HT-29 (cell line): ENCODE data around the gene HOXB13. TPM values are rescaled to one million over a fixed set of nuclear protein-coding genes. Genes with fewer than 3 reads are reported as not detected.

Source experiments
- DNase-seq: peaks from one replicate; pipeline ENCODE4 v3.0.0-alpha.2; 2015; ENCODE audit warnings: low spot score
- total RNA-seq: library from RNA; depleted of rRNA; stranded (reverse); fragments of >200 nt; shearing (Covaris generic); gene quantifications from 2 replicates; pipeline ENCODE4 v1.2.3, GENCODE V29; 2014

HOXB13 gene
- total RNA-seq, 1 experiment from 2014 or later, result 5.3 TPM

DNA sequence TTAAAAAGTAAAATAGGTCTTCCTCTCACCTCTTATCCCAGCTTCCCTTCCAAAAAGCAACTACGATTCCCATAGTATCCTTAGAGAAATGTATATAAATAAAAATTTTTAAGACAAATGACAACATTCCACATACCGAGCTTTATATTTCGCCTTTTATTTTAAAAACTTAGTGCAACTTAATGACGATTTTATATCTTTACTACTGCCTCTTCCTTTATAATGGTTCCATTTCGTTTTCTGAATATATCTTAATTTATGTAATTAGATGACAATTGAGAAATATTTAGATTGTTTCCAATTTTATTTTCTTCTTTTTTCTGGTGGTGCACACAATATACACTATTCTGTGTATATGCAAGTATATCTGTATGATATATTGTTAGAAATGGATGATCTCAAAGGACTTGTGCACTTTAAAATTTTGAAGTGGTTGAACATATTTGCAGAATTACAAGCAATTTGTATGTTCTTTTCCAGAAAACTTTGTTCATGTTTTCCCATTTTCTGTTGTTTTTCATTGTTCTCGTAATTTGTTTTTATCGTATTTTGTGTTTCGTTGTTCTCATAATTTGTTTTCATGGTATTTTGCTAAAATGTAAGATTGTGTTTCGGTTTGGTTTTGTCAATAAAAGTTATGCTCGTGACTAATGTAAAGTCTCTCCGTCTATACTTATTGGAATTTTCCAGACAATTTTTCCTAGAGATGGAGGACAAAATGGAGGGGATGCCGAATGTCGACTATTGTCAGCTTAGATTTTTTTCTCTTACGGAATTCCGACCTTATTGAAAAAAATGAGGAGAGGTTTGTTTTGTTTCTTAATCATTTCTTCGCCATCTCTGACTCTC, 20.4 kb upstream of the HOXB13 start:
- DNase-seq, result no peak

- no peak for DNase-seq
Measured at GRCh38 chr17:48747445-48748363, 19.2 kb upstream of the HOXB13 start.

GRCh38 chr17:48746916-48747444, 18.4 kb upstream of the HOXB13 start:
- DNase-seq, result no peak

DNA sequence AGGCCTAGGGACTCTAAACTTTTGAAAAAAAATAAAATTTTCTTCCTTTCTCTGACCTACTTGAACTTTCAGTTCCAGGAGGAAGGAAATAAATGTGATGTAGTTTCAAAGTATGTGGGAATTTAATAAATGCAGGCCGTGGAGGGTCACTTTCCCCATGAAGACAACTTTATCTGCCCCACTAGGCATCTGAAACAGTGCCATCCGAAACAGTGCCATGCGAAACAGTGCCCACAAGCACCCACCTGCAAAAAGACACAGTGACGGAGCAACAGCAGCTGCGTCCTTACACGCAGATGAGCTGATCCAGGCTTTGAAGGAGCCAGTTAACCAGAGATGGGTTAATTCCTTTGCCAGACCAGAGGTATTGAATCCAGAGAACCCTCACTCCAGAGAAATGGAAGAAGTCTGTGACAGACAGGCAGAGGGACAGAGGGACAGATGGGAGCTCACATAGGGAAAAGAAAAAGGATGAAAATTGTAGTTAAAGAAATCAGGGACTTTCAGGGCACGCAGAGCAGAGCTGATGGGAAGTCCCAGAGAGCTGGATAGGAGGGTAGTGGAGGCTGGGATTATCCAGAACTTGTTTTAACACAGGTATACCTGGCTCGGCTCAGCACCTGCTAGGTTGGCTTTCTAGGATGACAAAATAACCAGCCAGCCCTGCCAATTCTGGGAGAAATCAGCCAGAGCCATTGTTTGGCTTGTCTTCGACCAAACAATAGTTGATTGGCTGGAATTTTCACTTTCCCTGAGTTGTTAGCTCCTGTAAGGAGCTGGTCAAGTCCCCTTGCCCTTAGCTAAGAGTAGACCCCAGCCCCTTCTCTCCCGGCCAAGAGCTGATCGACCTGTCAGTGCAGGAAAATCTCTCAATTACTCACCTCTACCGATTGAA, 17.1 kb upstream of the HOXB13 start:
- no peak for DNase-seq

DNA sequence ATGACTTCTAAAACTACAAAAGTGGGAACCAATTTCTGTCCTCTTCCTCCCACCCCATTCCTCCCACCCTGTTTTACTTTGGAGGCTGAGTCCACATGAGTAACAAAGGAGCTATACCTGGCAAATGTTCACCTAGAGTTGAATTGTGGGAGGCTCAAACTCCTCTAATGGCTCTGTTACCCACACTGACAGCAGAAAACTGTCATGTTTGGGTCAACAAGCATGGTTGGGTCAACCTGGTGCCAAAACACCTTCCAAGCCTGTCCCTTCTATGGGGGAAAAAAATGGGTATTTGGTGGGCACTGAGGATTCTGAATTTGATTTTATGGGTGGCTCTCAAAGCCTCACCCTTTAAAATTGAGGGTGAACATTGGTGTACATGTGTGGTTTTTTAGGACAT, 12.0 kb upstream of the HOXB13 start:
- DNase-seq, result no peak

- DNase-seq, result no peak
Measured at GRCh38 chr17:48738803-48739526, 10.4 kb upstream of the HOXB13 start.

- no peak for DNase-seq
Measured at GRCh38 chr17:48738424-48738802, 9.9 kb upstream of the HOXB13 start.

- DNase-seq, result no peak
Measured at GRCh38 chr17:48737330-48738043, 8.9 kb upstream of the HOXB13 start.

GRCh38 chr17:48735062-48735351, 6.5 kb upstream of the HOXB13 start:
- DNase-seq, result no peak

DNA sequence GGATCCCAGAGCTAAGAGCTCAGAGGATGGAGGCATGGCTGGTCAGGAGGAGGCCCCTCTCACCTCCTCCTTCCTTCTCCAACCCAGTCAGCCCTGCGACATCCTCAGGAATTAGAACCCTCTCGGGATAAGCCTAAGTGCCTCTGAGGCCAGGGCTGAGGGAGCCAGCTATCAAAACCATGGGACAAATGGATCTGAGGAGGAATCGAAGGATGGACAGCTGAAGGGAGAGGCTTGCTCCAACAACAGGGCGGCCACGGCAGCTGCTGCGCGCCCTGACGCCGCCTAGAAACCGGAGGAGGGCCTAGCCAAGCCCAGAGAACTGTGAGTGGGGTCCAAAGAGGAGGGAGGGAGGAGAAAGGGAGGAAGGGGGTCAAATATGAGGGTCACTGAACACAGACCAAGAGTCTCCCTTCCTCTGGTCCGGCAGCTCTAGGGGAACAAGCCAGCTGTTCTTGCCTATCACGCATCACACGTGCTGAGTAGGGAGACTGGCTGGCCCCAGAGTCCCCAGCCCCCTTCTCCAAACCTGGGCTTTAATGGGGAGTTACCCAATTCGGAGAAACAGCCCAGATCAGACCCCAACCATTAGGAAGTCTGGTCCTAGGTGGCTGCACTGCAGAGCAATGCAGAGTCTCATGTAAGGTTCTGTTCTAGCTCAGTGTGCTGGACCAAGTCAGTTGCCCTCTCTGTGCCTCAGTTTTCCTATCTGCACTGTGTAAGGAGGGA, 5.9 kb upstream of the HOXB13 start:
- no peak for DNase-seq

DNA sequence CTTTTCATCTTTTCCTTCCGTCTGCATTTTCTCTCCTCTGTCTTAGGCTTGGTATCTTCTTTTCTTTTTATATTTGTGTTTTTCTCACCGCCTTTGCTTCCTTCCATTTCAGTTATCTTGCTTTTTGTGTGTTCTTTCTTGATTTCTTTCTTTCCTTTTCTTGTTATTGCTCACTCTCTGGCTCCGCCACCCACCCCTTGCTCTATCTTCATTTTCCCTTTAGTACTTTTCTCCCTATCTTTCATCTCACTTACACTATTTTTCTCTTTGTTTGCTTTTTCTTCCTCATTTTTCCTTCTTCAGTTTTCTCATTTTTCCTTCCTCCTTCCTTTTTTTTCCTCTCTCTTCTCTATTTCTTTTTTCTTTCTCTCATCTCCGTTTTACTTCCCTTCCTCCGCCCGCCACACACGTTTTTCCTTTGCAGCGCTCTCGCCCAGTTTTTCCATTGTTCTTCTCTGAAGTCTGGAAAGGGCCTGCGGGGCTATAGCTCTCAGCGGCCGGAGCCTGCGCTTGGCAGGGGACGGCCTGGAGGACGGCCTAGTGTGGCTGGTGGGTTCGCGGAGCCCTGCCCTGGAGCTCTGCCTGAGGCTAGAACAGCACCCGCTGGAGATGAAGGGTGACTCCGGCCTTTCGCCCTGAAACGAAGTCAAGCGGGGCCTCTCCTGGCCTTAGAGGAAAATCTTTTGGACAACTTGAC, 5.2 kb upstream of the HOXB13 start:
- peak; percentile 13 for DNase-seq

DNA sequence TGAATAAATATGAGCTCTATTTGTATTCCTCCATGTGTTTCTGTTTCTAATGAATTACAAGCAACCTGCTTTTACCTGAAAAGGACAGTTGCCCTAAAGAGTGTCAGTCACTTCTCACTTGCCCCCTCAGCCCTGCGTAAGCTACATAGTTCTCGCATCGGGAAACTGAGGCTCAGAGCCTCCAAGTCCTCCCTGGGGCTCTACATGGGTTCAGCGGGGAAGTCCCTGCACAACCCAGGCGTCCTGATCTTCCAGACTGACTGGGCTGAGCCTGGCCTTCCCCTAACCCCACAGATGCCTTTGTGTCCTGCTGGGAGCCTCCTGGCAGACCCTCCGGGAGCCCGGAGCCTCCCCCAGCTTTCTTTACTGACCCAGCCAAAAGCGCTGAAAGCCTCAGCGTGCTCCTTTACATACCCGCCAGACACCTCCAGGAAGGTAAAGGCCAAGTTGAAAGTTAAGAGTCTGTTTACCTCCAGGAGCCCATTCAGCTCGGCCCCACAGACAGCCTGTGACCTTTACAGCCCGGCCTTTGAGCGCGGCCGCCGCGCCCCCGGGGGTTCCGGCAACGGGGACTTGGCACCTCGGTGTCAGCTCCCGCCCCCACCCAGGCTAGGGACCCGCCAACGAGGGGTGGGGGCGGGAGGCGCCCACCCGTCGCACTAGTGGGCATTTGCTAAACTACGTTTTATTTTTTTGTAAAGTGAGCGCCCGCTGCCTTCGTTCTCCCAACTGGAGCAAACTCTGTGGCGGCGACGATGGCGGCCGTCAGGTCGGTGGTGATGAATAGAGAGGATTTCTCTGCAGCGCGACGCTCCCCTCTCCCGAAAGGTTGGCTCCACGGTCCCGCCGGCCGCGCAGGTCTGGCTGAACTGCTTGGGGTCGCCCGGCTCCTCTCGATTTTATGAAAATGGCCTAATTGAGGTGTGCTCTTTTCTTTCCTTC, 4.4 kb upstream of the HOXB13 start:
- no peak for DNase-seq

DNA sequence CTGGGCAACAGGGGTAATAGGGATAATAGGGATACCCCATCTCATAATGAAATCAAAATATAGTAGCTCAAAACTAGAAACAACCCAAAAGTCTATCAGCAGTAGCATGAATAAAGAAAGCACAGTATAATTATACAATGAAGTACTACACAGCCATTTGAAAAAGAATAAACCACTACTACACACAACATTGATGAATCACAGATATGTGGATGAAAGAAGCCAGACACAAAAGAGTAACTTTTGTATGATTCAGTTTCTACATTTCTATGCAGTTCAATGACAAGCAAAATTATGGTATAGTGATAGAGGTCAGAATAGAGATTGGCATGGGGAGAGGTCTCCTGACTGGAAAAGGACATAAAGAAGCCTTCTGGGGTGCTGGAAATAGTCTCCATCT, 2.8 kb upstream of the HOXB13 start:
- DNase-seq, result no peak

GRCh38 chr17:48730240-48730550, 1.6 kb upstream of the HOXB13 start:
- no peak for DNase-seq

DNA sequence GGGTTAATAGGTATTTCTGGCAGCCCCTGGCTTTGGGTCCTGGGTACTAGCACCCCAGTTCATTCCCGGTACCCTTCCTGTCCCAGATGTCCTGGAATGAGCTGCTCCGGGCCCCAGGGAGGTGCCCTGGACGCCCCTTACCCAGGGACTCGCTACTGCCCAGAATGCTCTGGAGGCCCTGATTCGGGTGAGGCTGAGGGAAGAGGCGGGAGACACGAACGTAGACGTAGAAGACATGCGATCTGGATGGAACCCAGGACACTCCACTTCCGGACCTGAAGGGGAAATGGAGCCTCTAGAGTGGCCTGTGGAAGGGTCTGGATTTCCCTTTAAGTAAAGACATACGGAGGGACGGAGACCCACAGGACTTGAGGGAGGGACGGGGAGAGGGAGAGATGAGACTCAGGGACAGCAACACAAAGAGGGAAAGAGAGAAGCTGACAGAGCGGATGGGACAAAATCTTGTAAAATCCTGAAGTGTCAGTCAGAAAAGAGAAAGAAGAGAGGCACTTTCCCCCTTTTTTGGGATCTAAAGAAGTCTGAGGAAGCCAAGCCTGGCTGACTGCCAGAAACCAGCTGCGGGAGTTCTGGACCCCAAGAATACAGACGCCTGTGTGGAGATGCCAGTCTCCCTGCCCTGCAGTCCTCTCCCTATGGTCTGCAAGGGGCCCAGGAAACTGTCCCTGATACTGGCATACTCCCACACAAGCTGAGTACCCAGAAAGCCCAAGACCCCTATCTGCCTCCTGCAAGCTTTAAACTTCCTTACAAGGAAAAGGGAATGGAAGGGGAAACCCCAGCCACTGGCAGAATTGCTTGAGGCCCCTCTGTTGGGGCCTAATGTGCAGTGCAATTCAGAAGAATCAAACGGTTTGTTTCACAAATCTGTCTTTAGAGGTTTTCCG, 1.0 kb upstream of the HOXB13 start:
- peak; percentile 22 for DNase-seq

DNA sequence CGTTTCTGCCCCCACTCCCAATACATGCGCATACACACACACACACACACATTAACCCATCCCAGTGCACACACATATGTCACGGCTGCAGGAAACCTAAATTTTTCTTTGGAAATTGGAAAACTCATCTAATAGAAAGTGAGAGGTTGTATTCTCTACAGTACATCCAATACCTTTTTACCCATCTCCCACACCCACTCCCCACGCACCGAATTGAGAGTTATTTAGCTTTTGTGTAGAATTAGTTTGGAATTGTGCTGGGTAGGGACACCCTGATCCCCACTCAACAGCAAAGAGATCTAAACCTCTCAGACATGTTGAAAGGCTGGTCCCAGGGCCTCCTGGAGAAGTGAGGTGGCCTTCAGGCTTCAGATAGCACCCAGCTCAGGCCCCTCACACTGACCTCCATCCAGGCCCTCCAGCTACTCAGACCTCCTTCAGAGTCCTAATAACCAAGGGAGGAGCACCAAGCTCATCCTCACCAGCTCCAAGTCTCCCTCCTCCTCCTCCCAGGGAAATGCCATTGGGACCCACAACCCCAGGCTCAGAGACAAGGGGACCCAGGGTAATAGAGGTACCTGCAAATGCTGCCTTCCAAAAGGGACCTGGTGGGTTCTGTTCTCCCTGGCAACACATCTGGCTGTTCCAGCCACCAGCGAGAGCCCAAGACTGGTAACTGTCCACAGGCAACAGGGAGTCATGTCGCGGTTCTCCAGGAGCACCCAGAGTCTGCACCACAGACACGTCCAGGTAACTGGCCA, 955 bp downstream of the HOXB13 start:
- no peak for DNase-seq
